OCI-LY1 (cell line): ENCODE data around the gene AKAP13.

Experiments
- H2AFZ ChIP-seq: fragments of 200-600 bp; sonication (generic), shearing (Covaris generic); 2 replicates; pipeline ENCODE4 v1.6.0; 2014; ENCODE audit warnings: antibody characterized with exemption, mild to moderate bottlenecking, low read length
- H3F3A ChIP-seq: fragments of 200-600 bp; sonication (generic), shearing (Covaris generic); 2 replicates; pipeline ENCODE4 v1.6.0; 2014; ENCODE audit warnings: mild to moderate bottlenecking, antibody characterized with exemption, low read length, moderate library complexity; ENCODE audit not compliant: insufficient read depth
- H3K27ac ChIP-seq: fragments of 200-600 bp; sonication (generic); 2 replicates; pipeline ENCODE4 v1.5.1; 2014; ENCODE audit warnings: low read length, mixed run types, mild to moderate bottlenecking, low read depth; ENCODE audit not compliant: poor library complexity, severe bottlenecking
- H3K27me3 ChIP-seq: fragments of 200-600 bp; sonication (generic); 2 replicates; pipeline ENCODE4 v1.6.0; 2014; ENCODE audit warnings: antibody characterized with exemption, mild to moderate bottlenecking, low read length, moderate library complexity; ENCODE audit not compliant: insufficient read depth
- H3K36me3 ChIP-seq: fragments of 200-600 bp; sonication (generic); 2 replicates; pipeline ENCODE4 v1.6.1; 2014; ENCODE audit warnings: mild to moderate bottlenecking, antibody characterized with exemption, low read length, moderate library complexity, mixed read lengths; ENCODE audit not compliant: insufficient read depth
- H3K4me1 ChIP-seq: fragments of 200-600 bp; sonication (generic); 2 replicates; pipeline ENCODE4 v1.5.1; 2014; ENCODE audit warnings: mild to moderate bottlenecking, low read length, moderate library complexity; ENCODE audit not compliant: insufficient read depth, severe bottlenecking
- H3K4me2 ChIP-seq: fragments of 200-600 bp; sonication (generic), shearing (Covaris generic); 2 replicates; pipeline ENCODE4 v1.6.1; 2014; ENCODE audit warnings: low read length
- H3K4me3 ChIP-seq: fragments of 200-600 bp; sonication (generic); 2 replicates; pipeline ENCODE4 v1.5.1; 2014; ENCODE audit warnings: low read length, low read depth, mild to moderate bottlenecking, mixed read lengths; ENCODE audit not compliant: poor library complexity, severe bottlenecking
- H3K79me2 ChIP-seq: fragments of 200-600 bp; shearing (Covaris generic); 2 replicates; pipeline ENCODE4 v1.6.1; 2016; ENCODE audit warnings: mixed run types, low read length, mixed read lengths; ENCODE audit not compliant: insufficient read depth
- H3K9ac ChIP-seq: fragments of 200-600 bp; sonication (generic), shearing (Covaris generic); 2 replicates; pipeline ENCODE4 v1.6.1; 2014; ENCODE audit warnings: mild to moderate bottlenecking, low read length, mixed read lengths
- H3K9me2 ChIP-seq: fragments of 200-600 bp; sonication (generic), shearing (Covaris generic); 2 replicates; pipeline ENCODE4 v1.6.1; 2014; ENCODE audit warnings: low read depth, mild to moderate bottlenecking, low read length, mixed read lengths
- H3K9me3 ChIP-seq: fragments of 200-600 bp; shearing (Covaris generic); 2 replicates; pipeline ENCODE4 v1.6.1; 2014; ENCODE audit warnings: low read length, mixed read lengths
- H4K20me1 ChIP-seq: fragments of 200-600 bp; sonication (generic), shearing (Covaris generic); 2 replicates; pipeline ENCODE4 v1.6.0; 2016; ENCODE audit warnings: mild to moderate bottlenecking, low read length; ENCODE audit not compliant: insufficient read depth
- CTCF ChIP-seq: fragments of 200-600 bp; sonication (generic), shearing (Covaris generic); IDR thresholded peaks from 2 replicates; pipeline ENCODE4 v1.5.1; 2017; ENCODE audit warnings: mild to moderate bottlenecking, antibody characterized with exemption, low read length, moderate library complexity, mixed read lengths
- EZH2 ChIP-seq: fragments of 200-600 bp; sonication (generic), shearing (Covaris generic); IDR thresholded peaks from 2 replicates; pipeline ENCODE4 v1.8.0; 2017; ENCODE audit warnings: borderline replicate concordance, mixed run types, mild to moderate bottlenecking, antibody characterized with exemption, low read length, moderate library complexity, mixed read lengths

Gene AKAP13

GRCh38 chr15:85762756-85763127 is 382.3 kb downstream of the AKAP13 start:
- H3K4me1 ChIP-seq: no peaks in the 10 kb centered on the region
- no peaks in the 10 kb centered on the region for H3K9me3 ChIP-seq
- no peaks in the 10 kb centered on the region for H3K79me2 ChIP-seq
- no peak overlapping the region for H3K4me2 ChIP-seq
- no peaks in the 10 kb centered on the region for H4K20me1 ChIP-seq
- H3K27ac ChIP-seq: no peak overlapping the region
- H3F3A ChIP-seq: no peaks in the 10 kb centered on the region
- H3K9me2 ChIP-seq: no peaks in the 10 kb centered on the region
- no peak overlapping the region for H3K4me3 ChIP-seq
- TF ChIP-seq CTCF (no peak), EZH2 (no peak)
- no peaks in the 10 kb centered on the region for H3K36me3 ChIP-seq
- H3K9ac ChIP-seq: no peak overlapping the region
- H2AFZ ChIP-seq: no peak overlapping the region
- H3K27me3 ChIP-seq: no peaks in the 10 kb centered on the region

GRCh38 chr15:85763157-85763556 is 382.8 kb downstream of the AKAP13 start:
- no peaks in the 10 kb centered on the region for H3K27me3 ChIP-seq

GRCh38 chr15:85763673-85764633 is 383.6 kb downstream of the AKAP13 start:
- H4K20me1 ChIP-seq: no peaks in the 10 kb centered on the region
- no peaks in the 10 kb centered on the region for H3K36me3 ChIP-seq
- H3K27ac ChIP-seq: no peak overlapping the region
- no peaks in the 10 kb centered on the region for H3K4me1 ChIP-seq
- no peaks in the 10 kb centered on the region for H3F3A ChIP-seq
- no peak overlapping the region for H3K4me3 ChIP-seq
- H3K9ac ChIP-seq: no peak overlapping the region
- no peaks in the 10 kb centered on the region for H3K9me2 ChIP-seq
- H3K4me2 ChIP-seq: no peak overlapping the region
- no peaks in the 10 kb centered on the region for H3K27me3 ChIP-seq
- no peak overlapping the region for H2AFZ ChIP-seq
- no peaks in the 10 kb centered on the region for H3K9me3 ChIP-seq
- no peaks in the 10 kb centered on the region for H3K79me2 ChIP-seq
- TF ChIP-seq EZH2 (no peak), CTCF (no peak)

More at GRCh38 chr15:85763157-85763556, 382.8 kb downstream of the AKAP13 start:
- Histone ChIP-seq H4K20me1 (no peaks in the 10 kb centered on the region), H3K9me3 (no peaks in the 10 kb centered on the region), H3K4me2 (no peak overlapping the region), H3K4me1 (no peaks in the 10 kb centered on the region), H3K9ac (no peak overlapping the region), H3K36me3 (no peaks in the 10 kb centered on the region), H2AFZ (no peak overlapping the region), H3F3A (no peaks in the 10 kb centered on the region), H3K9me2 (no peaks in the 10 kb centered on the region), H3K4me3 (no peak overlapping the region), H3K79me2 (no peaks in the 10 kb centered on the region), H3K27ac (no peak overlapping the region)
- TF ChIP-seq EZH2 (no peak), CTCF (no peak)
